Measurements from ENCODE around the gene MYO15A.
A peak's percentile ranks its signal among the peaks of the same experiment; 100 is the strongest.

Gene MYO15A

GRCh38 chr17:18183334-18184142 lies 75.0 kb downstream of the MYO15A start, which contains the start of gene ALKBH5:
TSS of gene ALKBH5 (plus strand) at chr17:18183828. CDS start at chr17:18184244, 416 bp downstream.
- in situ Hi-C loops (cut with HindIII; ENCODE audit: low sequenced_read_pairs) = no loop called here
- H3K4me3 ChIP-seq (ENCODE audit: low read depth, low read length) = peak within 1 kb of the TSS; percentile 71
- peak; percentile 99 for DNase-seq (ENCODE audit: low read depth)
- TF ChIP-seq, protein P1, sequence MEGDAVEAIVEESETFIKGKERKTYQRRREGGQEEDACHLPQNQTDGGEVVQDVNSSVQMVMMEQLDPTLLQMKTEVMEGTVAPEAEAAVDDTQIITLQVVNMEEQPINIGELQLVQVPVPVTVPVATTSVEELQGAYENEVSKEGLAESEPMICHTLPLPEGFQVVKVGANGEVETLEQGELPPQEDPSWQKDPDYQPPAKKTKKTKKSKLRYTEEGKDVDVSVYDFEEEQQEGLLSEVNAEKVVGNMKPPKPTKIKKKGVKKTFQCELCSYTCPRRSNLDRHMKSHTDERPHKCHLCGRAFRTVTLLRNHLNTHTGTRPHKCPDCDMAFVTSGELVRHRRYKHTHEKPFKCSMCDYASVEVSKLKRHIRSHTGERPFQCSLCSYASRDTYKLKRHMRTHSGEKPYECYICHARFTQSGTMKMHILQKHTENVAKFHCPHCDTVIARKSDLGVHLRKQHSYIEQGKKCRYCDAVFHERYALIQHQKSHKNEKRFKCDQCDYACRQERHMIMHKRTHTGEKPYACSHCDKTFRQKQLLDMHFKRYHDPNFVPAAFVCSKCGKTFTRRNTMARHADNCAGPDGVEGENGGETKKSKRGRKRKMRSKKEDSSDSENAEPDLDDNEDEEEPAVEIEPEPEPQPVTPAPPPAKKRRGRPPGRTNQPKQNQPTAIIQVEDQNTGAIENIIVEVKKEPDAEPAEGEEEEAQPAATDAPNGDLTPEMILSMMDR (IDR thresholded peaks at IDR 0.05; ENCODE audit: low read depth, low read length, missing control alignments) = peak; percentile 23

DNA sequence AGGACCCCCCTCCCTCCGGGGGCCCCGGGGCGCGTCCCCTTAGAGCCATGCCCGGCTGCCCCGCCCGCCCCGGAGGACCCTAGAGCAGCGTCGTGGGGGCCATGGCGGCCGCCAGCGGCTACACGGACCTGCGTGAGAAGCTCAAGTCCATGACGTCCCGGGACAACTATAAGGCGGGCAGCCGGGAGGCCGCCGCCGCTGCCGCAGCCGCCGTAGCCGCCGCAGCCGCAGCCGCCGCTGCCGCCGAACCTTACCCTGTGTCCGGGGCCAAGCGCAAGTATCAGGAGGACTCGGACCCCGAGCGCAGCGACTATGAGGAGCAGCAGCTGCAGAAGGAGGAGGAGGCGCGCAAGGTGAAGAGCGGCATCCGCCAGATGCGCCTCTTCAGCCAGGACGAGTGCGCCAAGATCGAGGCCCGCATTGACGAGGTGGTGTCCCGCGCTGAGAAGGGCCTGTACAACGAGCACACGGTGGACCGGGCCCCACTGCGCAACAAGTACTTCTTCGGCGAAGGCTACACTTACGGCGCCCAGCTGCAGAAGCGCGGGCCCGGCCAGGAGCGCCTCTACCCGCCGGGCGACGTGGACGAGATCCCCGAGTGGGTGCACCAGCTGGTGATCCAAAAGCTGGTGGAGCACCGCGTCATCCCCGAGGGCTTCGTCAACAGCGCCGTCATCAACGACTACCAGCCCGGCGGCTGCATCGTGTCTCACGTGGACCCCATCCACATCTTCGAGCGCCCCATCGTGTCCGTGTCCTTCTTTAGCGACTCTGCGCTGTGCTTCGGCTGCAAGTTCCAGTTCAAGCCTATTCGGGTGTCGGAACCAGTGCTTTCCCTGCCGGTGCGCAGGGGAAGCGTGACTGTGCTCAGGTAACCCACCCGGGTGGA lies 75.8 kb downstream of the MYO15A start:
- DNase-seq (ENCODE audit: low read depth) = no peak
- in situ Hi-C loops (cut with HindIII; ENCODE audit: low sequenced_read_pairs) = loop anchor here (5.0 kb wide), 1 partner anchor 38 kb away; no protein-coding TSS in a partner anchor
- peak overlapping the region; percentile 71 for H3K4me3 ChIP-seq (ENCODE audit: low read depth, low read length)
- TF ChIP-seq, protein P1 (IDR thresholded peaks at IDR 0.05; ENCODE audit: low read depth, low read length, missing control alignments) = no peak

DNA sequence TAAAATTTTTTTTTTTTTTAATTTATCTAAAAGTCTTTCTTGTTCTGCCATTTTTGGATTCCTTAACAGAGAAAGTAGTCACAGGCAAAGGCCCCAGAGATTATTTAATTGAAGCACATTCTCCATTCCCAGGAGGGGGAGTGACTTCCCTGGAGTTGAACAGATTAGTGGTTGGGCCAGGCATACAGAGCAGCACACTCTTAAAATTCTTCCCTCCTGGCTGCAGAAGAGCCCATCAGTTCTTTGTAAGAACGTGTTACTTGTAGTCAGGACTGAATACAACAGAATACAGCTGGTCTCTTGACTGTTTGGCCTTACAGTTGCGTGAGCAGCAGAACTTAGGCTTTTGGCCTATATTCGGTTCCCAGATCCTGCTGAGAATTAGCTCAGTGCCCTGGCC lies 76.8 kb downstream of the MYO15A start:
- TF ChIP-seq, protein P1 (IDR thresholded peaks at IDR 0.05; ENCODE audit: low read depth, low read length, missing control alignments) = no peak
- DNase-seq (ENCODE audit: low read depth) = no peak
- in situ Hi-C loops (cut with HindIII; ENCODE audit: low sequenced_read_pairs) = loop anchor here (5.0 kb wide), 1 partner anchor 37 kb away; no protein-coding TSS in a partner anchor
- peak overlapping the region; percentile 71 for H3K4me3 ChIP-seq (ENCODE audit: low read depth, low read length)

- DNase-seq (ENCODE audit: low read depth) = no peak
- in situ Hi-C loops (cut with HindIII; ENCODE audit: low sequenced_read_pairs) = loop anchor here (5.0 kb wide), 1 partner anchor 36 kb away; no protein-coding TSS in a partner anchor
- TF ChIP-seq, protein P1 (IDR thresholded peaks at IDR 0.05; ENCODE audit: low read depth, low read length, missing control alignments) = no peak
- H3K4me3 ChIP-seq (ENCODE audit: low read depth, low read length) = peak overlapping the region; percentile 71
Observed at GRCh38 chr17:18185832-18186626, 77.5 kb downstream of the MYO15A start.

GRCh38 chr17:18186627-18186982 lies 78.0 kb downstream of the MYO15A start:
- no peak for DNase-seq (ENCODE audit: low read depth)
- TF ChIP-seq, protein P1 (IDR thresholded peaks at IDR 0.05; ENCODE audit: low read depth, low read length, missing control alignments) = no peak
- in situ Hi-C loops (cut with HindIII; ENCODE audit: low sequenced_read_pairs) = loop anchor here (5.0 kb wide), 1 partner anchor 36 kb away; no protein-coding TSS in a partner anchor
- H3K4me3 ChIP-seq (ENCODE audit: low read depth, low read length) = peak overlapping the region; percentile 71

Data from astrocyte of the cerebellum (primary cell).